SK-N-SH (cell line): Measurements from ENCODE around the gene COLQ.

ENCODE experiments used
- CHD2 ChIP-seq: fragments of 150-350 bp; IDR thresholded peaks from 2 replicates; pipeline ENCODE4 v1.6.1; 2018; ENCODE audit warnings: low read length; ENCODE audit not compliant: partially characterized antibody
- CTCF ChIP-seq: fragments of 200-600 bp; sonication (generic); IDR thresholded peaks from 2 replicates; pipeline ENCODE4 v1.6.1; 2017; ENCODE audit warnings: antibody characterized with exemption, mild to moderate bottlenecking, moderate library complexity
- ELF1 ChIP-seq: IDR thresholded peaks from 2 replicates; pipeline ENCODE4 v1.4.0; 2012
- EP300 ChIP-seq, 2 experiments: IDR thresholded peaks; 2 replicates each; pipeline versions ENCODE4 v1.4.0 to v1.6.1; 2012; ENCODE audit warnings: borderline replicate concordance in 1 of 2, low read depth in 1 of 2, low read length in 1 of 2
- FOXM1 ChIP-seq: IDR thresholded peaks from 2 replicates; pipeline ENCODE4 v1.4.0; 2012; ENCODE audit warnings: low read depth, mild to moderate bottlenecking
- JUND ChIP-seq: IDR thresholded peaks from 2 replicates; pipeline ENCODE4 v1.4.0; 2012
- NRF1 ChIP-seq: IDR thresholded peaks from 2 replicates; pipeline ENCODE4 v1.6.1; 2012; ENCODE audit warnings: low read depth, mild to moderate bottlenecking, low read length
- TAF1 ChIP-seq: IDR thresholded peaks from 2 replicates; pipeline ENCODE4 v1.6.1; 2012; ENCODE audit warnings: low read depth, mild to moderate bottlenecking, low read length, moderate library complexity, borderline replicate concordance
- TEAD4 ChIP-seq: IDR thresholded peaks from 2 replicates; pipeline ENCODE4 v1.4.0; 2012; ENCODE audit warnings: mild to moderate bottlenecking, borderline replicate concordance; ENCODE audit not compliant: insufficient read depth

DNA sequence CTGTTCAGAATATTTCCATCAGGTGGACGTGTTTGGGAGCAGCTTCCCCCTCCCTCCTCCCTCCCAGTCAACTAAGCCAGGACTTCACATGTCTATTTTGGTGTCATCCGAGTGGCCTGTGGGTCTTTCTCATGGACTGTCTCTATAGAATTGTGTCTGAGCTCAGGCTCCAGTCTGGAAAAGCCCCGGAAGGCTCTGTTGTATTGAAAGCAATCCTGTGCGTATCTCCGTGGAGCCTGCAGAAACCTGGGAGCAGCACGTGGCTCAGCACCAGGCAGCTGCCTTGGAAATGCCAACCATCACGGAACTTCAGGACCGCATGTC, 25.2 kb downstream of the COLQ start:
- TF ChIP-seq TAF1 (no peak), CTCF (no peak), FOXM1 (no peak), EP300 (IDR thresholded peaks at IDR 0.05; ENCODE audit: borderline replicate concordance in 1 of 2, low read depth in 1 of 2, low read length in 1 of 2) (no peak), CHD2 (no peak), NRF1 (no peak), ELF1 (no peak), TEAD4 (no peak), JUND (no peak)
